PC-9 (cell line): Measurements from ENCODE around the gene KLHL30. TPM values are rescaled to one million over a fixed set of nuclear protein-coding genes. Genes with fewer than 3 reads are reported as not detected.

Experiments used
- BruUV-seq: library from RNA; stranded (reverse); fragments of 400-500 nt; replicated peaks from 2 replicates; lab custom pipeline; 2021; lab: Mats Ljungman, UMichigan
- CTCF ChIA-PET: fragments of 300-600 bp; sonication (Branson Sonifier 250); formaldehyde crosslinking; loops from one replicate; lab custom pipeline; 2022; ENCODE audit warnings: antibody characterized with exemption; lab: Charles Lee
- POLR2A ChIA-PET: fragments of 300-600 bp; sonication (Branson Sonifier 250); formaldehyde crosslinking; loops from one replicate; lab custom pipeline; 2022; ENCODE audit warnings: antibody characterized with exemption; ENCODE audit not compliant: unreplicated experiment; lab: Charles Lee
- DNase-seq, 2 experiments: peaks; one replicate each; pipeline versions ENCODE4 v3.0.0 to v3.0.0-alpha.2; 2015 to 2022; ENCODE audit warnings: mixed read lengths in 1 of 2
- H2AFZ ChIP-seq: fragments of 200-600 bp; sonication (generic); 2 replicates; pipeline ENCODE4 v1.8.1; 2017; ENCODE audit warnings: antibody characterized with exemption
- H3F3A ChIP-seq: fragments of 200-600 bp; sonication (generic); 2 replicates; pipeline ENCODE4 v1.8.1; 2017; ENCODE audit warnings: antibody characterized with exemption, mild to moderate bottlenecking, low read depth; ENCODE audit not compliant: insufficient read depth
- H3K27ac ChIP-seq: fragments of 200-600 bp; sonication (generic); 2 replicates; pipeline ENCODE4 v1.6.1; 2016; ENCODE audit warnings: mixed run types
- H3K27me3 ChIP-seq: fragments of 200-600 bp; sonication (generic); 2 replicates; pipeline ENCODE4 v1.6.1; 2016; ENCODE audit warnings: low read depth, mixed run types; ENCODE audit not compliant: insufficient read depth
- H3K36me3 ChIP-seq: fragments of 200-600 bp; sonication (generic); 2 replicates; pipeline ENCODE4 v1.6.1; 2016; ENCODE audit warnings: low read depth, mixed run types
- H3K4me1 ChIP-seq: fragments of 200-600 bp; sonication (generic); replicated peaks from 2 replicates; pipeline ENCODE4 v1.6.1; 2016; ENCODE audit warnings: mixed run types; ENCODE audit not compliant: insufficient read depth
- H3K4me2 ChIP-seq: fragments of 200-600 bp; sonication (generic); 2 replicates; pipeline ENCODE4 v1.6.1; 2017; ENCODE audit warnings: mixed run types
- H3K4me3 ChIP-seq: fragments of 200-600 bp; sonication (generic); 2 replicates; pipeline ENCODE4 v1.6.1; 2016; ENCODE audit warnings: mixed run types
- H3K79me2 ChIP-seq: fragments of 200-600 bp; sonication (generic); 2 replicates; pipeline ENCODE4 v1.6.1; 2017; ENCODE audit warnings: low read depth, mixed run types
- H3K9me2 ChIP-seq: fragments of 200-600 bp; sonication (generic); 2 replicates; pipeline ENCODE4 v1.8.1; 2017; ENCODE audit warnings: mild to moderate bottlenecking; ENCODE audit not compliant: insufficient read depth
- H3K9me3 ChIP-seq: fragments of 200-600 bp; sonication (generic); 2 replicates; pipeline ENCODE4 v1.8.1; 2016; ENCODE audit warnings: low read depth; ENCODE audit not compliant: insufficient read depth
- H4K20me1 ChIP-seq: fragments of 200-600 bp; sonication (generic); 2 replicates; pipeline ENCODE4 v1.8.1; 2017; ENCODE audit not compliant: insufficient read depth
- EZH2 ChIP-seq: fragments of 200-600 bp; sonication (generic); IDR thresholded peaks from 2 replicates; pipeline ENCODE4 v1.8.0; 2017; ENCODE audit warnings: antibody characterized with exemption, low read depth
- intact Hi-C: fragments of 100-400 bp; cut with micrococcal nuclease; formaldehyde crosslinking; loops from one replicate; pipeline ENCODE4 v1.10.0; 2022; ENCODE audit not compliant: unreplicated experiment
- total RNA-seq: library from RNA; stranded (reverse); gene quantifications from 2 replicates; pipeline ENCODE4 v1.2.3, GENCODE V29; 2021
- TF ChIP-seq, protein P1 (sequence below): fragments of 200-600 bp; sonication (generic); conservative IDR thresholded peaks from 2 replicates; pipeline ENCODE4 v1.6.1; 2017; ENCODE audit warnings: mixed run types, antibody characterized with exemption, mild to moderate bottlenecking, moderate library complexity

KLHL30 gene
- total RNA-seq, 1 experiment from 2014 or later: 1.2 TPM

GRCh38 chr2:238133499-238134392, 4.7 kb upstream of the KLHL30 start:
- no TSS peak for BruUV-seq
- Histone ChIP-seq H3K79me2 (no peaks in the 10 kb centered on the region), H3K27me3 (no peaks in the 10 kb centered on the region), H3K27ac (no peak overlapping the region), H3K36me3 (no peaks in the 10 kb centered on the region), H3K9me3 (no peaks in the 10 kb centered on the region), H3K4me3 (no peak overlapping the region), H3K4me1 (peaks cover 22% of the 10 kb centered on the region), H3K4me2 (no peak overlapping the region), H3K9me2 (no peaks in the 10 kb centered on the region), H2AFZ (no peak overlapping the region), H4K20me1 (no peaks in the 10 kb centered on the region), H3F3A (peaks cover 19% of the 10 kb centered on the region; the same call in 1 of the 2 replicates)
- intact Hi-C loops: no loop called here
- ChIA-PET POLR2A (no interaction called here), CTCF (interaction anchor here (0.5 kb wide), 1 partner anchor 487 kb away, joined by 4 read pairs; no protein-coding TSS in a partner anchor)
- no peak for DNase-seq
- TF ChIP-seq, protein P1, sequence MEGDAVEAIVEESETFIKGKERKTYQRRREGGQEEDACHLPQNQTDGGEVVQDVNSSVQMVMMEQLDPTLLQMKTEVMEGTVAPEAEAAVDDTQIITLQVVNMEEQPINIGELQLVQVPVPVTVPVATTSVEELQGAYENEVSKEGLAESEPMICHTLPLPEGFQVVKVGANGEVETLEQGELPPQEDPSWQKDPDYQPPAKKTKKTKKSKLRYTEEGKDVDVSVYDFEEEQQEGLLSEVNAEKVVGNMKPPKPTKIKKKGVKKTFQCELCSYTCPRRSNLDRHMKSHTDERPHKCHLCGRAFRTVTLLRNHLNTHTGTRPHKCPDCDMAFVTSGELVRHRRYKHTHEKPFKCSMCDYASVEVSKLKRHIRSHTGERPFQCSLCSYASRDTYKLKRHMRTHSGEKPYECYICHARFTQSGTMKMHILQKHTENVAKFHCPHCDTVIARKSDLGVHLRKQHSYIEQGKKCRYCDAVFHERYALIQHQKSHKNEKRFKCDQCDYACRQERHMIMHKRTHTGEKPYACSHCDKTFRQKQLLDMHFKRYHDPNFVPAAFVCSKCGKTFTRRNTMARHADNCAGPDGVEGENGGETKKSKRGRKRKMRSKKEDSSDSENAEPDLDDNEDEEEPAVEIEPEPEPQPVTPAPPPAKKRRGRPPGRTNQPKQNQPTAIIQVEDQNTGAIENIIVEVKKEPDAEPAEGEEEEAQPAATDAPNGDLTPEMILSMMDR: no peak
- no peak for TF ChIP-seq EZH2

GRCh38 chr2:238134393-238134785, 4.1 kb upstream of the KLHL30 start:
- DNase-seq: no peak
- Histone ChIP-seq H2AFZ (no peak overlapping the region), H3F3A (peaks cover 19% of the 10 kb centered on the region; the same call in 1 of the 2 replicates), H3K27me3 (no peaks in the 10 kb centered on the region), H3K79me2 (no peaks in the 10 kb centered on the region), H3K4me3 (no peak overlapping the region), H3K9me2 (no peaks in the 10 kb centered on the region), H3K36me3 (no peaks in the 10 kb centered on the region), H3K4me1 (peaks cover 28% of the 10 kb centered on the region), H3K27ac (no peak overlapping the region), H4K20me1 (no peaks in the 10 kb centered on the region), H3K4me2 (no peak overlapping the region), H3K9me3 (no peaks in the 10 kb centered on the region)
- BruUV-seq: no TSS peak
- CTCF ChIA-PET: interaction anchor here (0.8 kb wide), 1 partner anchor 87 kb away, joined by 3 read pairs; no protein-coding TSS in a partner anchor
- POLR2A ChIA-PET: no interaction called here
- intact Hi-C loops: no loop called here
- TF ChIP-seq, protein P1: no peak
- no peak for TF ChIP-seq EZH2

- H2AFZ ChIP-seq: no peak overlapping the region
- H3K9me3 ChIP-seq: no peaks in the 10 kb centered on the region
- BruUV-seq: no TSS peak
- H3K4me2 ChIP-seq: no peak overlapping the region
- POLR2A ChIA-PET: interaction anchor here (0.5 kb wide), 1 partner anchor 325 kb away, joined by 4 read pairs; no protein-coding TSS in a partner anchor
- no peak overlapping the region for H3K27ac ChIP-seq
- TF ChIP-seq, protein P1: no peak
- no peak for TF ChIP-seq EZH2
- H3K79me2 ChIP-seq: no peaks in the 10 kb centered on the region
- CTCF ChIA-PET: no interaction called here
- H3K4me3 ChIP-seq: no peak overlapping the region
- no peaks in the 10 kb centered on the region for H3K9me2 ChIP-seq
- intact Hi-C loops: no loop called here
- H3K4me1 ChIP-seq: peaks cover 30% of the 10 kb centered on the region
- no peaks in the 10 kb centered on the region for H3K36me3 ChIP-seq
- no peaks in the 10 kb centered on the region for H4K20me1 ChIP-seq
- H3K27me3 ChIP-seq: no peaks in the 10 kb centered on the region
- peaks cover 19% of the 10 kb centered on the region; the same call in 1 of the 2 replicates for H3F3A ChIP-seq
- DNase-seq: no peak
These were observed 2.8 kb upstream of the KLHL30 start for GRCh38 chr2:238135601-238136150.
